ENCODE results near the gene NPLOC4.

- TF ChIP-seq RNF2 (IDR thresholded peaks at IDR 0.05), result no peak
- no peak for TF ChIP-seq E2F5 (CRISPR knock-in tag; IDR thresholded peaks at IDR 0.05)
- TF ChIP-seq BHLHE40 (IDR thresholded peaks at IDR 0.05; ENCODE audit: low read length), result no peak
- no peak for TF ChIP-seq TBP (optimal IDR thresholded peaks at IDR 0.05; ENCODE audit: low read depth, low read length)
- TF ChIP-seq CTCF (IDR thresholded peaks at IDR 0.05 in 2 of 3, conservative IDR thresholded peaks at IDR 0.05 in 1 of 3; ENCODE audit: insufficient read depth in 2 of 3, low read depth in 1 of 3, low read length in 3 of 3), result no peak
- TF ChIP-seq ZNF274 (IDR thresholded peaks at IDR 0.05; ENCODE audit: borderline replicate concordance, low read depth, low read length), result no peak
- no peak for TF ChIP-seq ZNF644 (tag; IDR thresholded peaks at IDR 0.05; ENCODE audit: low read depth)
- TF ChIP-seq SMAD4 (CRISPR knock-in tag; conservative IDR thresholded peaks at IDR 0.05), result no peak
Measured at GRCh38 chr17:81582341-81582740, 54.6 kb downstream of the NPLOC4 start.

All from K562 (cell line).